Spleen (tissue), 7 donors: Measurements from ENCODE around the gene CACNG5.

ENCODE experiments used
- POLR2AphosphoS5 ChIP-seq, 3 donors: sonication (generic); formaldehyde crosslinking; IDR thresholded peaks; one replicate each; pipeline ENCODE4 v1.5.1; 2017; ENCODE audit warnings: antibody characterized with exemption in 3 of 3
- TF ChIP-seq, protein P1 (sequence below), 11 experiments: fragments of 200-600 bp in 7 of 11; fragments of 450-650 bp in 4 of 11; sonication (generic) in 4 of 11; IDR thresholded peaks in 8 of 11; conservative IDR thresholded peaks in 3 of 11; 1 replicate in 7 of 11; 2 replicates in 4 of 11; pipeline versions ENCODE4 v1.4.0 to v1.8.0; 2016 to 2021; ENCODE audit warnings: antibody characterized with exemption in 11 of 11, inconsistent platforms in 4 of 11, mild to moderate bottlenecking in 1 of 11
- donor health status: DM: no; HTN: no; CAD: no; lungs with moderate emphysema.
- donor health status: DM: no; HTN: no; CAD: no.
- donor health status: DM: no; HTN: no; CAD: no.

DNA sequence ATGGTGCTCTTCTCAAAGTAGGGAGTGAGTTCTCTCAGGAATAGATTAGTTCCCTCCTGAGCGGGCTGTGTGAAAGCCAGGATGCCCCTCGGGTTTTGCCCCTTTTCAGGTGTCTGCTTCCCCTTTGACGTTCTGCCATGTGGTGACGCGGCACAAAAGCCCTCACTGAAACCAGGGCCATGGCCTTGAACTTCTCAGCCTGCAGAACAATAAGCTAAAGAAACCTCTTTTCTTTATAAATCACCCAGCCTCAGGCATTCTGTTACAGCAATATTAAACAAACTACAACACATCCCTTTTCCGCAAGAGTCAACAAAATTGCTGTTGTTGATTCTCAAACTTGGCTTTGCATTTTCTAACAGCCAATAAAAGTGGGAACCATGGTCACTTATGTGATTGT lies 15.5 kb upstream of the CACNG5 start:
- TF ChIP-seq, protein P1, sequence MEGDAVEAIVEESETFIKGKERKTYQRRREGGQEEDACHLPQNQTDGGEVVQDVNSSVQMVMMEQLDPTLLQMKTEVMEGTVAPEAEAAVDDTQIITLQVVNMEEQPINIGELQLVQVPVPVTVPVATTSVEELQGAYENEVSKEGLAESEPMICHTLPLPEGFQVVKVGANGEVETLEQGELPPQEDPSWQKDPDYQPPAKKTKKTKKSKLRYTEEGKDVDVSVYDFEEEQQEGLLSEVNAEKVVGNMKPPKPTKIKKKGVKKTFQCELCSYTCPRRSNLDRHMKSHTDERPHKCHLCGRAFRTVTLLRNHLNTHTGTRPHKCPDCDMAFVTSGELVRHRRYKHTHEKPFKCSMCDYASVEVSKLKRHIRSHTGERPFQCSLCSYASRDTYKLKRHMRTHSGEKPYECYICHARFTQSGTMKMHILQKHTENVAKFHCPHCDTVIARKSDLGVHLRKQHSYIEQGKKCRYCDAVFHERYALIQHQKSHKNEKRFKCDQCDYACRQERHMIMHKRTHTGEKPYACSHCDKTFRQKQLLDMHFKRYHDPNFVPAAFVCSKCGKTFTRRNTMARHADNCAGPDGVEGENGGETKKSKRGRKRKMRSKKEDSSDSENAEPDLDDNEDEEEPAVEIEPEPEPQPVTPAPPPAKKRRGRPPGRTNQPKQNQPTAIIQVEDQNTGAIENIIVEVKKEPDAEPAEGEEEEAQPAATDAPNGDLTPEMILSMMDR (IDR thresholded peaks at IDR 0.05 in 8 of 11, conservative IDR thresholded peaks at IDR 0.05 in 3 of 11) = no peak
- TF ChIP-seq POLR2AphosphoS5 (IDR thresholded peaks at IDR 0.05) = no peak
